ENCODE data around the gene HLA-DPB1.

HLA-DPB1 gene

DNA sequence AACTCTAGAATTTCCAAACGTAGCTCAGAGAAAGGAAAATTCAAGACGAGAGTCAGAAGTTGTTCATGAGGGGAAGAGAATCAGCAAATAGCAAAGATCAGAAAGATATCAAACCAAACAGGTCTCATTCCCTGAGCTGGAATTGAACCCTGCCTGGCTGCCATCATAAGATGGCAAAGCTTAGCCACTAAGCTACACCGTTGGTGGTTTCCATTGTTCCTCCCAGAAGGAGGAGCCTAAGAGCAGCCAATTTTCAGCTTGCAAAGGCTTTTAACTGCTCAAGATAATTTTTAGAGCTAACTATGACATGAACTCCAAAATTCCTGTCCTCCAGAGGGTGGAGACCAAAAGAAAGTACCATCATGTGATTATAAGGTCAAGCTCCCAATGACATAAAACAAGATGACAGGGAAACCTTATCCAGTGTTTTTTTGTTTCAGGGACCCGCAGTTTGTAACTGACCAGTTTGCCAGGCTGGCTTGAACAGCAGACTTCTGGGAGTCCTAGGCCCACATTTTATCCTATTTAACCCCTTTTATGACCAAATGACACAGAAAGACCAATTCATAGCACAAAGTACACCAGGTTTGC lies 60.6 kb downstream of the HLA-DPB1 start:
- DNase-seq (ENCODE audit: low spot score) = no peak

Measured in iPS-NIHi11 (cell line).